Measurements from ENCODE around the gene MBP. TPM values are rescaled to one million over a fixed set of nuclear protein-coding genes. Genes with fewer than 3 reads are reported as not detected.

Gene MBP
- total RNA-seq, 3 donors from 2014 or later = 37.9 to 48.5 (median 47.4) TPM

DNA sequence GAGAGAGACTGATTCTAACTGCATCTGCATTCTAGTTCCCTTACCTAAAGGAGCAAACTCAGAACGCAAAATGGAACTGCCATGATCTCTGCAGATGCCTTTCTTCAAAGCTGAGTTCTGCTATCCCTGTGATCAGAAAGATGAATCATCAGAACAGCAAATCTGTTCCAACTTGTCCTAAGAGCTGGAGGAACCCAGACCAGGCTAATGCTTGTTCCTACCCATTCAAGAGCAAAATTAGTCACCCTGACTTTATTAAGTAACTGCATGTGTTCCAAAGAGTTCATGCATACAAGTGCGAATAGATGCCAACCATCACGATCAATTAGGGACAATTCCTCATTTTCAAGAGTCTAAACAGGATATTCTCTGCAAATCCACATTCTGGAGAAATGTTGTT lies 46.5 kb downstream of the MBP start:
- H3K4me1 ChIP-seq (ENCODE audit: low read depth) = peaks cover 12% of the 10 kb centered on the region
- no peak overlapping the region for H3K4me3 ChIP-seq
- intact Hi-C loops (cut with DNase I, micrococcal nuclease) = no loop called here
- no peak for ATAC-seq
- no peak for DNase-seq
- no peak for TF ChIP-seq CTCF (IDR thresholded peaks at IDR 0.05)
- H3K9me3 ChIP-seq = no peaks in the 10 kb centered on the region
- H3K36me3 ChIP-seq (ENCODE audit: low read depth) = no peaks in the 10 kb centered on the region

GRCh38 chr18:77084688-77085035 lies 47.9 kb downstream of the MBP start:
- ATAC-seq = no peak

GRCh38 chr18:77082316-77082955 lies 50.1 kb downstream of the MBP start:
- no peak for ATAC-seq
- peaks cover 9% of the 10 kb centered on the region for H3K4me1 ChIP-seq (ENCODE audit: low read depth)
- intact Hi-C loops (cut with DNase I, micrococcal nuclease) = no loop called here
- no peak for TF ChIP-seq CTCF (IDR thresholded peaks at IDR 0.05)
- H3K9me3 ChIP-seq = no peaks in the 10 kb centered on the region
- H3K4me3 ChIP-seq = no peak overlapping the region
- no peaks in the 10 kb centered on the region for H3K36me3 ChIP-seq (ENCODE audit: low read depth)
- no peak for DNase-seq

More at GRCh38 chr18:77084688-77085035, 47.9 kb downstream of the MBP start:
- H3K4me3 ChIP-seq = no peak overlapping the region
- peaks cover 14% of the 10 kb centered on the region for H3K4me1 ChIP-seq (ENCODE audit: low read depth)
- DNase-seq = no peak
- TF ChIP-seq CTCF (IDR thresholded peaks at IDR 0.05) = no peak
- no peaks in the 10 kb centered on the region for H3K9me3 ChIP-seq
- intact Hi-C loops (cut with DNase I, micrococcal nuclease) = no loop called here
- no peaks in the 10 kb centered on the region for H3K36me3 ChIP-seq (ENCODE audit: low read depth)

DNA sequence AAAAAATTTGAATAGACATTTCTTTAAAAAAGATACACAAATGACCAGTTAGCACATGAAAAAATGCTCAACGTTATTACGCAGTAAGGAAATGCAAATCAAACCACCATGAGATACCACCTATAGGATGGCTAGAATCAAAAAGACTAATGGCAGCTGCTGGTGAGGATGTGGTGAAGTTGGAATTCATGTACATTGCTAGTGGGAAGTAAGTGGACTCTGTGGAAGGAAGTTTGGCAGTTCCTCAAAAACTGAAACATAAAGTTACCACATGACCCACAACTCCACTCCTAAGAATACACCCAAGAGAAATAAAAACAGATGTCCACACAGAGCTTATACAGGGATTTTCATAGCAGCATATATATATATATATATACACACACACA lies 51.2 kb downstream of the MBP start:
- ATAC-seq (peak; percentile 4), DNase-seq (no peak)
- no peak overlapping the region for H3K4me3 ChIP-seq
- intact Hi-C loops (cut with DNase I, micrococcal nuclease) = no loop called here
- no peak for TF ChIP-seq CTCF (IDR thresholded peaks at IDR 0.05)
- peaks cover 5% of the 10 kb centered on the region for H3K4me1 ChIP-seq (ENCODE audit: low read depth)
- no peaks in the 10 kb centered on the region for H3K9me3 ChIP-seq
- no peaks in the 10 kb centered on the region for H3K36me3 ChIP-seq (ENCODE audit: low read depth)

GRCh38 chr18:77079954-77080682 lies 52.5 kb downstream of the MBP start:
- intact Hi-C loops (cut with DNase I, micrococcal nuclease) = no loop called here
- H3K9me3 ChIP-seq = no peaks in the 10 kb centered on the region
- ATAC-seq (peak; percentile 61), DNase-seq (peak in 1 of 3 donors; percentile 72)
- no peak for TF ChIP-seq CTCF (IDR thresholded peaks at IDR 0.05)
- H3K4me3 ChIP-seq = no peak overlapping the region
- H3K4me1 ChIP-seq (ENCODE audit: low read depth) = peaks cover 5% of the 10 kb centered on the region
- no peaks in the 10 kb centered on the region for H3K36me3 ChIP-seq (ENCODE audit: low read depth)

Data from mucosa of descending colon (tissue), 3 donors.